Stimulated activated CD4-positive, alpha-beta T cell treated with anti-CD3 and anti-CD28 coated beads, Interleukin-4, amount 100 ng/mL, for 4 hours (primary cell): ENCODE measurements around the gene TNS3.

Experiments used
- DNase-seq, 2 experiments: peaks; one replicate each; pipeline ENCODE4 v3.0.0-alpha.2; 2020

The TNS3 gene

GRCh38 chr7:47241112-47242065, 340.5 kb downstream of the TNS3 start:
- DNase-seq: no peak

GRCh38 chr7:47239931-47240421, 341.9 kb downstream of the TNS3 start:
- no peak for DNase-seq

GRCh38 chr7:47239034-47239433, 342.9 kb downstream of the TNS3 start:
- no peak for DNase-seq

- no peak for DNase-seq
These were observed 345.3 kb downstream of the TNS3 start for GRCh38 chr7:47236480-47237129.

GRCh38 chr7:47233996-47234395, 347.9 kb downstream of the TNS3 start:
- no peak for DNase-seq

- no peak for DNase-seq
These were observed 349.0 kb downstream of the TNS3 start for GRCh38 chr7:47232751-47233412.

- no peak for DNase-seq
These were observed 350.3 kb downstream of the TNS3 start for GRCh38 chr7:47231627-47232026.

- no peak for DNase-seq
These were observed 350.9 kb downstream of the TNS3 start for GRCh38 chr7:47231032-47231431.

- no peak for DNase-seq
These were observed 353.4 kb downstream of the TNS3 start for GRCh38 chr7:47228386-47229014.

- no peak for DNase-seq
These were observed 354.1 kb downstream of the TNS3 start for GRCh38 chr7:47227762-47228177.

- DNase-seq: no peak
These were observed 355.2 kb downstream of the TNS3 start for GRCh38 chr7:47226696-47227095.

- no peak for DNase-seq
These were observed 356.4 kb downstream of the TNS3 start for GRCh38 chr7:47225387-47226131.
